Brain microvascular endothelial cell (primary cell): Measurements from ENCODE around the gene WDR27.
"Not testable (repeated sequence)": the region's sequence is repeated elsewhere in the genome, so short reads cannot be mapped to it uniquely, and the experiment has no call there.

Experiments
- DNase-seq: peaks from one replicate; pipeline ENCODE4 v3.0.0-alpha.2; 2020
- H3K27ac ChIP-seq: fragments of 250-450 bp; sonication (Bioruptor Pico); 2 replicates; pipeline ENCODE4 v1.5.1; 2020; ENCODE audit warnings: mild to moderate bottlenecking, moderate library complexity
- H3K27me3 ChIP-seq: fragments of 250-450 bp; sonication (Bioruptor Pico); replicated peaks from 2 replicates; pipeline ENCODE4 v1.5.1; 2020; ENCODE audit warnings: mild to moderate bottlenecking
- H3K36me3 ChIP-seq: fragments of 250-450 bp; sonication (Bioruptor Pico); replicated peaks from 2 replicates; pipeline ENCODE4 v1.5.1; 2020; ENCODE audit warnings: mild to moderate bottlenecking
- H3K4me3 ChIP-seq: 2 replicates; pipeline ENCODE4 v1.5.1; 2011; ENCODE audit warnings: low read depth, mild to moderate bottlenecking, control low read depth, low read length, moderate library complexity
- in situ Hi-C: cut with HindIII; loops from 2 replicates; pipeline ENCODE4 v1.10.0; 2017; ENCODE audit warnings: low sequenced_read_pairs, low pct_ligation_motif_present
- TF ChIP-seq, protein P1 (sequence below): IDR thresholded peaks from 2 replicates; pipeline ENCODE4 v1.5.1; 2011; ENCODE audit warnings: low read depth, mild to moderate bottlenecking, moderate library complexity, low read length, control low read depth, inconsistent platforms; ENCODE audit errors: missing control alignments

The WDR27 gene

DNA sequence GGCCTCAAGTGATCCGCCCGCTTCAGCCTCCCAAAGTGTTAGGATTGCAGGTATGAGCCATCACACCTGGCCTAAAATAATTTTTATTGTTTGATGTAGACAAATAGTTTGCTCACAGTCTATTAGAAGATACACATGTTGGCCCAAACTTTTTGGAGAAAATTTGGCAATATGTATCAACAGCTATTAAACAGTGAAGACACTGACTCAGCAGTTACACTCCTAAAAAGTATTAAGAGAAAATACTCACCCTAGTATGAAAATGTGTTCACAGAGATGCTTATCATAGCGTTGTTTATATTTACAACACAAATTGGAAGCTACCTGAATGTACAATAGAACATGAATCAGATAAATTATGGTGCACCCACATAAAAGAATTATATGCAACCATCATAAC, 173.1 kb downstream of the WDR27 start:
- Histone ChIP-seq H3K4me3 (no peak overlapping the region), H3K27ac (no peak overlapping the region), H3K36me3 (no peaks in the 10 kb centered on the region), H3K27me3 (no peaks in the 10 kb centered on the region)
- TF ChIP-seq, protein P1, sequence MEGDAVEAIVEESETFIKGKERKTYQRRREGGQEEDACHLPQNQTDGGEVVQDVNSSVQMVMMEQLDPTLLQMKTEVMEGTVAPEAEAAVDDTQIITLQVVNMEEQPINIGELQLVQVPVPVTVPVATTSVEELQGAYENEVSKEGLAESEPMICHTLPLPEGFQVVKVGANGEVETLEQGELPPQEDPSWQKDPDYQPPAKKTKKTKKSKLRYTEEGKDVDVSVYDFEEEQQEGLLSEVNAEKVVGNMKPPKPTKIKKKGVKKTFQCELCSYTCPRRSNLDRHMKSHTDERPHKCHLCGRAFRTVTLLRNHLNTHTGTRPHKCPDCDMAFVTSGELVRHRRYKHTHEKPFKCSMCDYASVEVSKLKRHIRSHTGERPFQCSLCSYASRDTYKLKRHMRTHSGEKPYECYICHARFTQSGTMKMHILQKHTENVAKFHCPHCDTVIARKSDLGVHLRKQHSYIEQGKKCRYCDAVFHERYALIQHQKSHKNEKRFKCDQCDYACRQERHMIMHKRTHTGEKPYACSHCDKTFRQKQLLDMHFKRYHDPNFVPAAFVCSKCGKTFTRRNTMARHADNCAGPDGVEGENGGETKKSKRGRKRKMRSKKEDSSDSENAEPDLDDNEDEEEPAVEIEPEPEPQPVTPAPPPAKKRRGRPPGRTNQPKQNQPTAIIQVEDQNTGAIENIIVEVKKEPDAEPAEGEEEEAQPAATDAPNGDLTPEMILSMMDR = no peak
- no peak for DNase-seq
- in situ Hi-C loops = no loop called here

DNA sequence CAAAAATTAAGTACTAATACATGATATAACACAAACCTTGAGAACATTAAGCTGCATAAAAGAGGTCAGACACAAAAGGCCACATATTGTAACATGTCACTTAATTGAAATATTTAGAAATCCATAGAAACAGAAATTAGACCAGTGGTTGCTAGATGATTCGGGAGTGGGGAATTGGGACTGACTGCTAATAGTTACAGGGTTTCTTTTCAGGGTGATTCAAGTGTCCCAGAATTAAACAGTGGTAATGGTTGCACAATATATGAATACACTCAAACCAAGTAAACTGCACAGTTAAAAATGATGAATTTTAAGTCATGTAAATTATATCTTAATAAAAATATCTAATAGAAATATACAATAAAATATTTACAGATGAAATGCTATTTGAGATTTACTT, 174.5 kb downstream of the WDR27 start:
- H3K27me3 ChIP-seq = no peaks in the 10 kb centered on the region
- in situ Hi-C loops = no loop called here

GRCh38 chr6:169521825-169522224, 180.0 kb downstream of the WDR27 start:
- TF ChIP-seq, protein P1 = no peak
- in situ Hi-C loops = no loop called here
- no peaks in the 10 kb centered on the region for H3K36me3 ChIP-seq
- H3K27ac ChIP-seq = no peak overlapping the region
- no peak overlapping the region for H3K4me3 ChIP-seq
- no peak for DNase-seq
- H3K27me3 ChIP-seq = no peaks in the 10 kb centered on the region

More for the DNA sequence above, 174.5 kb downstream of the WDR27 start:
- TF ChIP-seq, protein P1 = no peak
- H3K36me3 ChIP-seq = no peaks in the 10 kb centered on the region
- no peak for DNase-seq
- no peak overlapping the region for H3K27ac ChIP-seq
- no peak overlapping the region for H3K4me3 ChIP-seq

- DNase-seq = peak; percentile 27
- in situ Hi-C loops = no loop called here
- Histone ChIP-seq H3K4me3 (no peak overlapping the region), H3K27ac (no peak overlapping the region), H3K27me3 (no peaks in the 10 kb centered on the region), H3K36me3 (no peaks in the 10 kb centered on the region)
- TF ChIP-seq, protein P1 = peak; percentile 55
Measured at GRCh38 chr6:169520104-169520503, 181.7 kb downstream of the WDR27 start.

DNA sequence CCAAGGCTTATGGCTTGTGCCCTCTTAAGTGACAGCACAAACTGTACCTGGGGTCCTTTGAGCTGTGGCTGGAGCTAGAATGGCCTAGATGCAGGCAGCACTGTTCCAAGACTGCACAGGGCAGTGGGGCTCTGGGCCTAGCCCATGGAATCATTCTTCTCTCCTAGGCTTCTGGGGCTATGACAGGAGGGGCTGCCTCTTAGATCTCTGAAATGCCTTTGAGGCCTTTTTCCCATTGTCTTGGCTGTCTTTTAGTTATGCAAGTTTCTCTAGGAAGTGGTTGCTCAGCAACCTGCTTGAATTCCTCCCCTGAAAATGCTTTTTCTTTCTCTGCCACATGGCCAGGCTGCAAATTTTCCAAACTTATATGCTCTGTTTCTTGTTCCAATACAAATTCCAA, 183.4 kb downstream of the WDR27 start:
- no peak overlapping the region for H3K4me3 ChIP-seq
- H3K27me3 ChIP-seq = no peaks in the 10 kb centered on the region
- TF ChIP-seq, protein P1 = no peak
- in situ Hi-C loops = no loop called here
- no peak for DNase-seq
- no peak overlapping the region for H3K27ac ChIP-seq
- H3K36me3 ChIP-seq = no peaks in the 10 kb centered on the region

DNA sequence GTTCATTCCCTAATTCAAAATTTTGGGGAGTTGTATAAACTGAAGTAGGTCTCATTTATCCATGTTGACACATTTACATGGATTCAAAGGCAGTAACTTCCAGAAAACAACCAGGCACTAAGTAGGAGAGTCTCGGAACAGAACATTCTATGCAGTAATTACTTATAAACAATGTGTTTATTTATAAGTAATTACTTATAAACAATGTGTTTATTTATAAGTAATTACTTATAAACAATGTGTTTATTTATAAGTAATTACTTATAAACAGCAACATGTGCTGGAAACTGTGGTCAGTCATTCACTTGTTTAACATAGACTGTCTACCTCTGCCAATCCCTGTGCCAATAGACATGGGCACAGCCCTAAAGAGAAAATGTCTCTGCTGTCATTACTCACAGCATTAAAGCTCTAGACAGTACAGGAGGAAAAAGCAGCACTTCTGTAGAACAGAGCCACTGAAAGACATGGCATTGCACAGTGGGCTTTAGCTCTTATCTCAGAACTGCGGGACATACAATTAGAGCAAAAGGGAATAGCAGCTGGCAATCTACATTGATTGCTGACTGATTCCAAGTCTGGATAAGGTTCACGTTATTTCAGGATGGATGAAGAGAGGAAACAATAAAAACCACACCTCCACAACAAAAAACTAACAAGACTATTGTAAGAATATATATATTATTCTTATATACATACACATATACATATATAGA, 188.2 kb downstream of the WDR27 start:
- TF ChIP-seq, protein P1 = no peak
- Histone ChIP-seq H3K4me3 (no peak overlapping the region), H3K27me3 (no peaks in the 10 kb centered on the region), H3K27ac (no peak overlapping the region), H3K36me3 (no peaks in the 10 kb centered on the region)
- no peak for DNase-seq
- in situ Hi-C loops = no loop called here

- H3K36me3 ChIP-seq, DNase-seq, H3K27ac ChIP-seq, H3K27me3 ChIP-seq, H3K4me3 ChIP-seq, in situ Hi-C loops: not testable (repeated sequence)
Measured at GRCh38 chr6:169511785-169512184, 190.0 kb downstream of the WDR27 start.
